ENCODE results near the gene CENPV.
"Not testable (repeated sequence)": the region's sequence is repeated elsewhere in the genome, so short reads cannot be mapped to it uniquely, and the experiment has no call there.

CENPV gene

GRCh38 chr17:16353317-16354174 lies at the start of gene CENPV:
Gene CENPV, minus strand, starts transcription at chr17:16353469. Its CDS starts 33 bp downstream, at chr17:16353436.
- DNase-seq (ENCODE audit: low spot score) = no peak

- DNase-seq (ENCODE audit: low spot score) = no peak
Observed at GRCh38 chr17:16398270-16399267, 45.3 kb upstream of the CENPV start.

- DNase-seq (ENCODE audit: low spot score) = not testable (repeated sequence)
Observed at GRCh38 chr17:16396693-16397092, 43.4 kb upstream of the CENPV start.

GRCh38 chr17:16395887-16396286 lies 42.6 kb upstream of the CENPV start:
- not testable (repeated sequence) for DNase-seq (ENCODE audit: low spot score)

GRCh38 chr17:16392491-16392890 lies 39.2 kb upstream of the CENPV start:
- DNase-seq (ENCODE audit: low spot score) = not testable (repeated sequence)

- no peak for DNase-seq (ENCODE audit: low spot score)
Observed at GRCh38 chr17:16391451-16391850, 38.2 kb upstream of the CENPV start.

- not testable (repeated sequence) for DNase-seq (ENCODE audit: low spot score)
Observed at GRCh38 chr17:16386126-16386507, 32.8 kb upstream of the CENPV start.

- DNase-seq (ENCODE audit: low spot score) = no peak
Observed at GRCh38 chr17:16384557-16384956, 31.3 kb upstream of the CENPV start.

GRCh38 chr17:16383772-16384287 lies 30.6 kb upstream of the CENPV start:
- no peak for DNase-seq (ENCODE audit: low spot score)

GRCh38 chr17:16383216-16383615 lies 29.9 kb upstream of the CENPV start:
- DNase-seq (ENCODE audit: low spot score) = no peak

GRCh38 chr17:16381496-16381820 lies 28.2 kb upstream of the CENPV start:
- no peak for DNase-seq (ENCODE audit: low spot score)

- peak; percentile 74 for DNase-seq (ENCODE audit: low spot score)
Observed at GRCh38 chr17:16380640-16381495, 27.6 kb upstream of the CENPV start, which contains the start of gene UBB. Gene UBB, plus strand, starts transcription at chr17:16381091. Its CDS starts 817 bp downstream, at chr17:16381908.

GRCh38 chr17:16379654-16380053 lies 26.4 kb upstream of the CENPV start:
- DNase-seq (ENCODE audit: low spot score) = no peak

GRCh38 chr17:16378636-16379282 lies 25.5 kb upstream of the CENPV start:
- DNase-seq (ENCODE audit: low spot score) = no peak

GRCh38 chr17:16377941-16378341 lies 24.7 kb upstream of the CENPV start:
- DNase-seq (ENCODE audit: low spot score) = peak; percentile 91

- DNase-seq (ENCODE audit: low spot score) = no peak
Observed at GRCh38 chr17:16374146-16374938, 21.1 kb upstream of the CENPV start.

- peak; percentile 20 for DNase-seq (ENCODE audit: low spot score)
Observed at GRCh38 chr17:16371742-16372141, 18.5 kb upstream of the CENPV start.

GRCh38 chr17:16364625-16365024 lies 11.4 kb upstream of the CENPV start:
- DNase-seq (ENCODE audit: low spot score) = no peak

GRCh38 chr17:16363749-16364536 lies 10.7 kb upstream of the CENPV start:
- DNase-seq (ENCODE audit: low spot score) = peak; percentile 58

Measured in COLO829 (cell line).